H9 (cell line): ENCODE results near the gene KEAP1. TPM values are rescaled to one million over a fixed set of nuclear protein-coding genes. Genes with fewer than 3 reads are reported as not detected.
A peak's percentile ranks its signal among the peaks of the same experiment; 100 is the strongest.

ENCODE experiments used
- DNase-seq: peaks from one replicate; pipeline ENCODE4 v3.0.0-alpha.2; 2017
- H2AFZ ChIP-seq: one replicate; pipeline ENCODE4 v1.6.1; 2013; ENCODE audit warnings: mild to moderate bottlenecking, low read length, control low read depth, moderate library complexity
- H2AK5ac ChIP-seq: 2 replicates; pipeline ENCODE4 v1.6.1; 2013; ENCODE audit warnings: low read length, control low read depth, mixed read lengths; ENCODE audit not compliant: insufficient read length
- H2BK120ac ChIP-seq: one replicate; pipeline ENCODE4 v1.6.1; 2013; ENCODE audit warnings: low read depth, mild to moderate bottlenecking, low read length, control low read depth, inconsistent platforms; ENCODE audit not compliant: poor library complexity, severe bottlenecking
- H2BK12ac ChIP-seq: 2 replicates; pipeline ENCODE4 v1.6.1; 2013; ENCODE audit warnings: low read length, control low read depth, mixed read lengths, low read depth; ENCODE audit not compliant: insufficient read length
- H2BK15ac ChIP-seq: 2 replicates; pipeline ENCODE4 v1.6.1; 2013; ENCODE audit warnings: low read depth, low read length, control low read depth
- H2BK20ac ChIP-seq: one replicate; pipeline ENCODE4 v1.6.1; 2013; ENCODE audit warnings: low read depth, mild to moderate bottlenecking, low read length, control low read depth, inconsistent platforms; ENCODE audit not compliant: poor library complexity, severe bottlenecking
- H2BK5ac ChIP-seq: 2 replicates; pipeline ENCODE4 v1.6.1; 2013; ENCODE audit warnings: low read length, control low read depth, mixed read lengths; ENCODE audit not compliant: insufficient read length
- H3K14ac ChIP-seq: 2 replicates; pipeline ENCODE4 v1.6.1; 2013; ENCODE audit warnings: low read length, control low read depth; ENCODE audit not compliant: insufficient read depth
- H3K18ac ChIP-seq: 2 replicates; pipeline ENCODE4 v1.6.1; 2013; ENCODE audit warnings: low read depth, mild to moderate bottlenecking, mixed read lengths, low read length, control low read depth; ENCODE audit not compliant: insufficient read length
- H3K23ac ChIP-seq: 2 replicates; pipeline ENCODE4 v1.6.1; 2013; ENCODE audit warnings: low read length, control low read depth, mixed read lengths, low read depth; ENCODE audit not compliant: insufficient read length
- H3K23me2 ChIP-seq: 2 replicates; pipeline ENCODE4 v1.6.1; 2013; ENCODE audit warnings: low read depth, mild to moderate bottlenecking, mixed read lengths, low read length, control low read depth; ENCODE audit not compliant: insufficient read length, poor library complexity, severe bottlenecking
- H3K27ac ChIP-seq: 2 replicates; pipeline ENCODE4 v1.5.1; 2013; ENCODE audit warnings: low read length, control low read depth, mixed read lengths, low read depth; ENCODE audit not compliant: insufficient read length
- H3K27me3 ChIP-seq: 2 replicates; pipeline ENCODE4 v1.6.1; 2013; ENCODE audit warnings: low read length, control low read depth, inconsistent platforms; ENCODE audit not compliant: insufficient read depth
- H3K4ac ChIP-seq: 2 replicates; pipeline ENCODE4 v1.6.1; 2013; ENCODE audit warnings: low read depth, mild to moderate bottlenecking, control low read depth, inconsistent platforms, low read length, moderate library complexity
- H3K4me1 ChIP-seq: 2 replicates; pipeline ENCODE4 v1.6.1; 2013; ENCODE audit warnings: low read length, control low read depth, inconsistent platforms; ENCODE audit not compliant: insufficient read depth
- H3K4me2 ChIP-seq: 2 replicates; pipeline ENCODE4 v1.6.1; 2013; ENCODE audit warnings: low read length, control low read depth, mixed read lengths; ENCODE audit not compliant: insufficient read length, insufficient read depth
- H3K56ac ChIP-seq: 2 replicates; pipeline ENCODE4 v1.6.1; 2013; ENCODE audit warnings: low read depth, mild to moderate bottlenecking, mixed read lengths, low read length, control low read depth; ENCODE audit not compliant: insufficient read length
- H3K79me1 ChIP-seq: 2 replicates; pipeline ENCODE4 v1.6.1; 2013; ENCODE audit warnings: low read depth, mild to moderate bottlenecking, moderate library complexity, low read length, control low read depth, inconsistent platforms; ENCODE audit not compliant: insufficient read depth, poor library complexity, severe bottlenecking
- H3K79me2 ChIP-seq: 2 replicates; pipeline ENCODE4 v1.6.1; 2013; ENCODE audit warnings: low read length, control low read depth, inconsistent platforms; ENCODE audit not compliant: insufficient read depth
- H3K9ac ChIP-seq: 2 replicates; pipeline ENCODE4 v1.6.1; 2013; ENCODE audit warnings: low read length, control low read depth, mixed read lengths; ENCODE audit not compliant: insufficient read length; ENCODE audit errors: extremely low read depth
- H3K9me3 ChIP-seq: one replicate; pipeline ENCODE4 v1.6.1; 2013; ENCODE audit warnings: low read depth, low read length, inconsistent platforms; ENCODE audit not compliant: control insufficient read depth
- H3T11ph ChIP-seq: one replicate; pipeline ENCODE4 v1.6.1; 2013; ENCODE audit warnings: mild to moderate bottlenecking, low read length, control low read depth, inconsistent platforms
- H4K20me1 ChIP-seq: one replicate; pipeline ENCODE4 v1.6.1; 2013; ENCODE audit not compliant: control insufficient read depth, insufficient read length, insufficient read depth
- H4K5ac ChIP-seq: 2 replicates; pipeline ENCODE4 v1.6.1; 2013; ENCODE audit warnings: low read depth, mild to moderate bottlenecking, mixed read lengths, low read length, control low read depth; ENCODE audit not compliant: insufficient read length
- H4K8ac ChIP-seq: replicated peaks from 2 replicates; pipeline ENCODE4 v1.6.1; 2013; ENCODE audit warnings: low read length, control low read depth, mixed read lengths, low read depth; ENCODE audit not compliant: insufficient read length
- H4K91ac ChIP-seq: 2 replicates; pipeline ENCODE4 v1.6.1; 2013; ENCODE audit warnings: low read depth, mild to moderate bottlenecking, moderate library complexity, mixed read lengths, low read length, control low read depth; ENCODE audit not compliant: insufficient read length
- H3K27ac Mint-ChIP-seq, 3 experiments: 2 replicates in 2 of 3; 3 replicates in 1 of 3; pipeline ENCODE4 v1.8.0; 2020 to 2021; ENCODE audit warnings: mixed read lengths in 3 of 3, mild to moderate bottlenecking in 1 of 3, moderate library complexity in 1 of 3
- H3K27me3 Mint-ChIP-seq: 2 replicates; pipeline ENCODE4 v1.8.0; 2021; ENCODE audit warnings: low read depth, mild to moderate bottlenecking, moderate library complexity, mixed read lengths
- H3K36me3 Mint-ChIP-seq, 3 experiments: 2 replicates in 2 of 3; 3 replicates in 1 of 3; pipeline ENCODE4 v1.8.0; 2020 to 2021; ENCODE audit warnings: low read depth in 3 of 3, mixed read lengths in 3 of 3; ENCODE audit not compliant: insufficient read depth in 1 of 3
- H3K4me1 Mint-ChIP-seq, 2 experiments: 2 replicates each; pipeline ENCODE4 v1.8.0; 2020; ENCODE audit warnings: mixed read lengths in 2 of 2
- H3K4me3 Mint-ChIP-seq, 2 experiments: 2 replicates in 1 of 2; 3 replicates in 1 of 2; pipeline ENCODE4 v1.8.0; 2020 to 2021; ENCODE audit warnings: mild to moderate bottlenecking in 2 of 2, mixed read lengths in 2 of 2, moderate library complexity in 1 of 2
- H3K9me3 Mint-ChIP-seq, 2 experiments: 2 replicates in 1 of 2; 3 replicates in 1 of 2; pipeline ENCODE4 v1.8.0; 2020; ENCODE audit warnings: mild to moderate bottlenecking in 2 of 2, mixed read lengths in 2 of 2, moderate library complexity in 1 of 2
- CTCF ChIP-seq: fragments of 200-600 bp; sonication (generic); conservative IDR thresholded peaks from 3 replicates; pipeline ENCODE4 v1.8.0; 2021; ENCODE audit warnings: antibody characterized with exemption, mild to moderate bottlenecking
- WGBS: extraction: QIAGEN DNeasy Blood & Tissue Kit; methylation state at CpG from one replicate; pipeline ENCODE4 v1.1.7; 2013; ENCODE audit warnings: missing lambda C conversion rate, low lambda C conversion rate, mixed read lengths; ENCODE audit not compliant: insufficient read length; ENCODE audit errors: extremely low coverage; 5-methylcytosine and 5-hydroxymethylcytosine counted together
- total RNA-seq: library from RNA; stranded (reverse); gene quantifications from 2 replicates; pipeline ENCODE4 v1.2.1, GENCODE V29; 2021

KEAP1 gene
- total RNA-seq, 1 experiment from 2014 or later, result 88.7 TPM

DNA sequence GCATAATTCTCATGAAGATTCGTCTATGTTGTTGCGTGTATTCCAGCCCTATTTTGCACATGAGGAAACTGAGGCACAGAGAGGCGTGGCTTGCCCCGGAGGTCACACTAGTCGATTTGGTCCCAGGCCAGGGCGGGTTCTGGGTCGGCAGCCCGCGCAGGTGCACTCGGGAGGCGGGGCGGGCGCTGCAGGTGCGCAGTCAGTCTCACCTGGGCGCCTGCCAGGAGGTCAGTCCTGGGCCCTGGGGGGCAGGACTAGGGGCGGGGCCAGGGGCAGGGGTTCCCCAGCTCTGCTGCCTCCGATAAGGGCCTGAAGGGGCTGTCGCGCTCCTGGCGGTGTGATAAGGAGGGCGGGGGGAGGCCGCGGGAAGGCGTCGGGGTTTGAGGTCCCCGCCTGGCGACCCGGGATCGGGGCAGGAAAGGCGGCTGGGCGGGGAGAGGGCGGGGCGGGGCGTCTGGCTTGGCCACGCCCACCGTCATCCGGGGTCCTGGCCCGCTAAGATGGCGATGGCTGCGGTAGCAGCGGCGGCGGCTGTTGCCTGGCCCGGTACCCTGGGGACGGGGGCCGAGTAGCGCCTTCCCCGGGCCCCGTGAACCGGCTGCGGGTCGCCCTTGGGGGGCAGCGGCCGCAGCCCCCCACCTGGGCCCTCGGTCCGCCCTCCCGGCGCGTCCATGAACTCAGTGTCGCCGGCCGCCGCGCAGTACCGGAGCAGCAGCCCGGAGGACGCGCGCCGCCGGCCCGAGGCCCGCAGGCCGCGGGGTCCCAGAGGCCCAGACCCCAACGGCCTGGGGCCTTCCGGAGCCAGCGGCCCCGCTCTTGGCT, 40.5 kb upstream of the KEAP1 start, which contains the start of gene ATG4D:
TSS of gene ATG4D (plus strand) at position 485 of the 822 bp plus-strand sequence. CDS start at position 672, 187 bp downstream.
- Histone ChIP-seq H3K23ac (no peak within 1 kb of the TSS), H3K4ac (no peak within 1 kb of the TSS), H2AK5ac (no peak within 1 kb of the TSS), H3K18ac (no peak within 1 kb of the TSS), H3K14ac (no peak within 1 kb of the TSS), H2BK15ac (no peak within 1 kb of the TSS), H3K79me1 (no peaks in the 10 kb centered on the region), H3K27me3 (no peaks in the 10 kb centered on the region), H4K5ac (no peak within 1 kb of the TSS), H3K9ac (peak within 1 kb of the TSS; percentile 12), H3T11ph (no peak within 1 kb of the TSS), H4K20me1 (no peaks in the 10 kb centered on the region), H2BK5ac (no peak within 1 kb of the TSS), H3K79me2 (no peaks in the 10 kb centered on the region), H2BK12ac (no peak within 1 kb of the TSS), H3K27ac (no peak within 1 kb of the TSS), H4K91ac (no peak within 1 kb of the TSS), H3K23me2 (no peaks in the 10 kb centered on the region), H2BK20ac (no peak within 1 kb of the TSS), H4K8ac (no peak within 1 kb of the TSS), H2BK120ac (no peak within 1 kb of the TSS), H3K9me3 (no peaks in the 10 kb centered on the region), H2AFZ (no peak within 1 kb of the TSS), H3K4me2 (peak within 1 kb of the TSS; percentile 53), H3K4me1 (no peaks in the 10 kb centered on the region), H3K56ac (no peak within 1 kb of the TSS)
- Mint-ChIP-seq H3K9me3 (no peaks in the 10 kb centered on the region), H3K27ac (peak within 1 kb of the TSS in 2 of 3 experiments; percentile 88 to 95; a peak in 4 of 7 replicates), H3K4me3 (peak within 1 kb of the TSS; percentile 89), H3K36me3 (peaks cover 6 to 15% (median 14%) of the 10 kb centered on the region in 3 experiments; a peak in 6 of 7 replicates), H3K27me3 (peaks cover 5% of the 10 kb centered on the region; the same call in 1 of the 2 replicates), H3K4me1 (peaks cover 4 to 12% of the 10 kb centered on the region in 2 experiments)
- WGBS, result no CpG with 5 or more reads among the region's 79 CpGs
- no peak for TF ChIP-seq CTCF
- DNase-seq, result peak; percentile 90
